GM21381 (cell line): ENCODE data around the gene SDF4.

Experiments
- ATAC-seq: cut with Tn5 transposase; IDR thresholded peaks from one replicate; pipeline ENCODE4 v1.9.1; 2021; ENCODE audit warnings: mild to moderate bottlenecking, moderate library complexity; ENCODE audit not compliant: unreplicated experiment

SDF4 gene

GRCh38 chr1:1231400-1232207 lies at the start of gene SDF4:
Gene SDF4, minus strand, starts transcription at chr1:1232001. Its CDS starts 3,229 bp downstream, at chr1:1228772.
- peak; percentile 89 for ATAC-seq

GRCh38 chr1:1280782-1281481 lies 49.1 kb upstream of the SDF4 start:
- ATAC-seq: no peak

- no peak for ATAC-seq
Measured at GRCh38 chr1:1279028-1279427, 47.2 kb upstream of the SDF4 start.

GRCh38 chr1:1278620-1279019 lies 46.8 kb upstream of the SDF4 start:
- no peak for ATAC-seq

- ATAC-seq: no peak
Measured at GRCh38 chr1:1275836-1276235, 44.0 kb upstream of the SDF4 start.

GRCh38 chr1:1274931-1275431 lies 43.2 kb upstream of the SDF4 start:
- ATAC-seq: no peak

- peak; percentile 22 for ATAC-seq
Measured at GRCh38 chr1:1274299-1274930, 42.6 kb upstream of the SDF4 start.

GRCh38 chr1:1273512-1274298 lies 41.9 kb upstream of the SDF4 start, which contains the start of gene UBE2J2:
Gene UBE2J2, minus strand, starts transcription at chr1:1273854. Its CDS starts 5,862 bp downstream, at chr1:1267992.
- peak; percentile 83 for ATAC-seq

- peak; percentile 27 for ATAC-seq
Measured at GRCh38 chr1:1273209-1273511, 41.4 kb upstream of the SDF4 start.

- no peak for ATAC-seq
Measured at GRCh38 chr1:1272341-1273208, 40.8 kb upstream of the SDF4 start.

- ATAC-seq: no peak
Measured at GRCh38 chr1:1270813-1271212, 39.0 kb upstream of the SDF4 start.

GRCh38 chr1:1268284-1268682 lies 36.5 kb upstream of the SDF4 start:
- ATAC-seq: no peak

GRCh38 chr1:1267488-1268283 lies 35.9 kb upstream of the SDF4 start:
- no peak for ATAC-seq

- no peak for ATAC-seq
Measured at GRCh38 chr1:1264868-1265272, 33.1 kb upstream of the SDF4 start.

- no peak for ATAC-seq
Measured at GRCh38 chr1:1264026-1264425, 32.2 kb upstream of the SDF4 start.

GRCh38 chr1:1262758-1263157 lies 31.0 kb upstream of the SDF4 start:
- no peak for ATAC-seq

- no peak for ATAC-seq
Measured at GRCh38 chr1:1262071-1262470, 30.3 kb upstream of the SDF4 start.

GRCh38 chr1:1260843-1261560 lies 29.2 kb upstream of the SDF4 start:
- no peak for ATAC-seq
